Measurements from ENCODE around the gene OVAAL.

GRCh38 chr1:180534214-180534613 is 24.6 kb upstream of the OVAAL start:
- TF ChIP-seq ZNF70 (CRISPR knock-in tag; IDR thresholded peaks at IDR 0.05), result no peak
- no peak for TF ChIP-seq ZNF8 (CRISPR knock-in tag; IDR thresholded peaks at IDR 0.05)
- no peak for TF ChIP-seq ZFP30 (CRISPR knock-in tag; IDR thresholded peaks at IDR 0.05)
- TF ChIP-seq BACH2 (CRISPR knock-in tag; IDR thresholded peaks at IDR 0.05; ENCODE audit: borderline replicate concordance), result no peak
- TF ChIP-seq, protein P1, sequence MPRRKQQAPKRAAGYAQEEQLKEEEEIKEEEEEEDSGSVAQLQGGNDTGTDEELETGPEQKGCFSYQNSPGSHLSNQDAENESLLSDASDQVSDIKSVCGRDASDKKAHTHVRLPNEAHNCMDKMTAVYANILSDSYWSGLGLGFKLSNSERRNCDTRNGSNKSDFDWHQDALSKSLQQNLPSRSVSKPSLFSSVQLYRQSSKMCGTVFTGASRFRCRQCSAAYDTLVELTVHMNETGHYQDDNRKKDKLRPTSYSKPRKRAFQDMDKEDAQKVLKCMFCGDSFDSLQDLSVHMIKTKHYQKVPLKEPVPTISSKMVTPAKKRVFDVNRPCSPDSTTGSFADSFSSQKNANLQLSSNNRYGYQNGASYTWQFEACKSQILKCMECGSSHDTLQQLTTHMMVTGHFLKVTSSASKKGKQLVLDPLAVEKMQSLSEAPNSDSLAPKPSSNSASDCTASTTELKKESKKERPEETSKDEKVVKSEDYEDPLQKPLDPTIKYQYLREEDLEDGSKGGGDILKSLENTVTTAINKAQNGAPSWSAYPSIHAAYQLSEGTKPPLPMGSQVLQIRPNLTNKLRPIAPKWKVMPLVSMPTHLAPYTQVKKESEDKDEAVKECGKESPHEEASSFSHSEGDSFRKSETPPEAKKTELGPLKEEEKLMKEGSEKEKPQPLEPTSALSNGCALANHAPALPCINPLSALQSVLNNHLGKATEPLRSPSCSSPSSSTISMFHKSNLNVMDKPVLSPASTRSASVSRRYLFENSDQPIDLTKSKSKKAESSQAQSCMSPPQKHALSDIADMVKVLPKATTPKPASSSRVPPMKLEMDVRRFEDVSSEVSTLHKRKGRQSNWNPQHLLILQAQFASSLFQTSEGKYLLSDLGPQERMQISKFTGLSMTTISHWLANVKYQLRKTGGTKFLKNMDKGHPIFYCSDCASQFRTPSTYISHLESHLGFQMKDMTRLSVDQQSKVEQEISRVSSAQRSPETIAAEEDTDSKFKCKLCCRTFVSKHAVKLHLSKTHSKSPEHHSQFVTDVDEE (CRISPR knock-in tag; IDR thresholded peaks at IDR 0.05), result no peak
- no peak for TF ChIP-seq OSR1 (CRISPR knock-in tag; IDR thresholded peaks at IDR 0.05)
- TF ChIP-seq, protein P2, sequence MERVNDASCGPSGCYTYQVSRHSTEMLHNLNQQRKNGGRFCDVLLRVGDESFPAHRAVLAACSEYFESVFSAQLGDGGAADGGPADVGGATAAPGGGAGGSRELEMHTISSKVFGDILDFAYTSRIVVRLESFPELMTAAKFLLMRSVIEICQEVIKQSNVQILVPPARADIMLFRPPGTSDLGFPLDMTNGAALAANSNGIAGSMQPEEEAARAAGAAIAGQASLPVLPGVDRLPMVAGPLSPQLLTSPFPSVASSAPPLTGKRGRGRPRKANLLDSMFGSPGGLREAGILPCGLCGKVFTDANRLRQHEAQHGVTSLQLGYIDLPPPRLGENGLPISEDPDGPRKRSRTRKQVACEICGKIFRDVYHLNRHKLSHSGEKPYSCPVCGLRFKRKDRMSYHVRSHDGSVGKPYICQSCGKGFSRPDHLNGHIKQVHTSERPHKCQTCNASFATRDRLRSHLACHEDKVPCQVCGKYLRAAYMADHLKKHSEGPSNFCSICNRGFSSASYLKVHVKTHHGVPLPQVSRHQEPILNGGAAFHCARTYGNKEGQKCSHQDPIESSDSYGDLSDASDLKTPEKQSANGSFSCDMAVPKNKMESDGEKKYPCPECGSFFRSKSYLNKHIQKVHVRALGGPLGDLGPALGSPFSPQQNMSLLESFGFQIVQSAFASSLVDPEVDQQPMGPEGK (CRISPR knock-in tag; IDR thresholded peaks at IDR 0.05; ENCODE audit: borderline replicate concordance), result no peak

Data from SK-N-SH treated with all-trans-retinoic acid at 6 μM for 48 hours (cell line).